Thyroid gland (tissue), 4 donors: ENCODE measurements around the gene CBFA2T2.

Experiments
- CTCF ChIP-seq, 6 experiments: fragments of 200-600 bp in 3 of 6; fragments of 450-650 bp in 3 of 6; sonication (generic) in 3 of 6; IDR thresholded peaks; one replicate each; pipeline ENCODE4 v1.5.1; 2016 to 2019; ENCODE audit warnings: antibody characterized with exemption in 6 of 6, mild to moderate bottlenecking in 2 of 6, inconsistent platforms in 1 of 6, moderate library complexity in 1 of 6
- POLR2A ChIP-seq, 2 donors: fragments of 450-650 bp; IDR thresholded peaks; one replicate each; pipeline ENCODE4 v1.6.1; 2017; ENCODE audit warnings: antibody characterized with exemption in 2 of 2, mild to moderate bottlenecking in 2 of 2, moderate library complexity in 1 of 2

GRCh38 chr20:33636776-33637175, 146.9 kb downstream of the CBFA2T2 start:
- TF ChIP-seq CTCF (IDR thresholded peaks at IDR 0.05), result no peak
- TF ChIP-seq POLR2A (IDR thresholded peaks at IDR 0.05), result no peak
